Activated naive CD4-positive, alpha-beta T cell treated with anti-CD3 and anti-CD28 coated beads for 36 hours (primary cell): ENCODE measurements around the gene NOM1. TPM values are rescaled to one million over a fixed set of nuclear protein-coding genes. Genes with fewer than 3 reads are reported as not detected.
A peak's percentile ranks its signal among the peaks of the same experiment; 100 is the strongest.

Experiments
- CTCF ChIA-PET: fragments of 350-600 bp; sonication (Branson Sonifier 250); formaldehyde crosslinking; loops from one replicate; lab custom pipeline; 2021; ENCODE audit warnings: antibody characterized with exemption; lab: Charles Lee
- DNase-seq: peaks from one replicate; pipeline ENCODE4 v3.0.0-alpha.2; 2020
- H3K27ac Mint-ChIP-seq: one replicate; pipeline ENCODE4 v1.8.0; 2021; ENCODE audit warnings: mild to moderate bottlenecking, mixed read lengths
- H3K27me3 Mint-ChIP-seq: one replicate; pipeline ENCODE4 v1.8.0; 2021; ENCODE audit warnings: low read depth, mixed read lengths
- H3K36me3 Mint-ChIP-seq: one replicate; pipeline ENCODE4 v1.8.0; 2021; ENCODE audit warnings: low read depth, mixed read lengths
- H3K4me1 Mint-ChIP-seq: one replicate; pipeline ENCODE4 v1.8.0; 2021; ENCODE audit warnings: low read depth, mixed read lengths
- H3K4me3 Mint-ChIP-seq: one replicate; pipeline ENCODE4 v1.8.0; 2021; ENCODE audit warnings: mild to moderate bottlenecking, moderate library complexity, mixed read lengths
- H3K9me3 Mint-ChIP-seq: one replicate; pipeline ENCODE4 v1.8.0; 2021; ENCODE audit warnings: mixed read lengths
- intact Hi-C: fragments of 100-400 bp; cut with micrococcal nuclease; formaldehyde crosslinking; loops from one replicate; pipeline ENCODE4 v1.15.1; 2023
- total RNA-seq, 2 experiments: library from RNA; stranded (reverse); gene quantifications; one replicate each; pipeline ENCODE4 v1.2.3, GENCODE V29; 2021

NOM1 gene
- total RNA-seq, 2 experiments from 2014 or later, result 26.0 to 28.3 TPM

DNA sequence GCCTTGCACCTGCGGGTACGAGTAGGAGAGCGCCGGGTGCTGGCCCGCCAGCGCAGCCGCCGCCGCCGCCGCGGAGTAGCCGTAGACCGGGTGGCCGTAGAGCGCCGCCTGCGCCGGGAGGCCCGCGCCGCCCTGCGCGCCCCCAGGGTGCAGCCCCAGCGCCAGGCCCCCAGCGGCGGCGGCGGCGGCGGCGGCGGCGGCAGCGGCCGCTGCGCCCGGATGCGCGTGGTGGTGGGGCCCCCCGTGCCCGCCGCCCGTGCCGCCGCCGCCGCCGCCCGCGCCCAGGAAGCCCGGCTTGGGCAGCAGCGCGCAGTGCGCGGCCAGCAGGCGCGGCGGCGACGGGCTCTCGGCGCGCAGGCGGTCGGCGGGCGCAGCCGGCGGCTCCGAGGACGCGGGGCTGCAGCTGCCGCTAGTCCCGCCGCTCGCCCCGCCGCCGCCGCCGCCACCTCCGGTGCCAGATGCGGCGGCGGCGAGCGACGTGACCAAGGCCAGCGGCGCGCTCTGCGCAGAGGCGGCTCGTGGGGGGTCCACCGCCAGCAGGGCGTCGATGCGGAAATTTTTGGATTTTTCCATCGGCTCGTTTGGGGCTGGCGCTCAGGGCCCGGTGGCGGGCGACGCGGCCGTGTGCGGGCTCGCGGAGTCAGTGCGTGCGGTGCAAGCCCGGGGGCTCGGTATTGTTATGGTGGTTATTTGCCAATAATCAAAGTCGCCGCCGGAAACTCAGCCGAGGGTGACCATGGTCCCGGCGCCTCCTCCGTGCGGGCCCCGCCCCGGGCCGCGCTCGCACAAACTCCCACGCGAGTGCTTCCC is 60.5 kb downstream of the NOM1 start:
- no peaks in the 10 kb centered on the region for H3K9me3 Mint-ChIP-seq
- H3K36me3 Mint-ChIP-seq, result no peaks in the 10 kb centered on the region
- intact Hi-C loops, result loop anchor here (1.0 to 5.0 kb wide), 3 partner anchors 8 to 1543 kb away; no protein-coding TSS in a partner anchor
- H3K4me3 Mint-ChIP-seq, result peak overlapping the region; percentile 18
- CTCF ChIA-PET, result no interaction called here
- H3K4me1 Mint-ChIP-seq, result peaks cover 14% of the 10 kb centered on the region
- DNase-seq, result no peak
- peaks cover 77% of the 10 kb centered on the region for H3K27me3 Mint-ChIP-seq
- no peak overlapping the region for H3K27ac Mint-ChIP-seq

DNA sequence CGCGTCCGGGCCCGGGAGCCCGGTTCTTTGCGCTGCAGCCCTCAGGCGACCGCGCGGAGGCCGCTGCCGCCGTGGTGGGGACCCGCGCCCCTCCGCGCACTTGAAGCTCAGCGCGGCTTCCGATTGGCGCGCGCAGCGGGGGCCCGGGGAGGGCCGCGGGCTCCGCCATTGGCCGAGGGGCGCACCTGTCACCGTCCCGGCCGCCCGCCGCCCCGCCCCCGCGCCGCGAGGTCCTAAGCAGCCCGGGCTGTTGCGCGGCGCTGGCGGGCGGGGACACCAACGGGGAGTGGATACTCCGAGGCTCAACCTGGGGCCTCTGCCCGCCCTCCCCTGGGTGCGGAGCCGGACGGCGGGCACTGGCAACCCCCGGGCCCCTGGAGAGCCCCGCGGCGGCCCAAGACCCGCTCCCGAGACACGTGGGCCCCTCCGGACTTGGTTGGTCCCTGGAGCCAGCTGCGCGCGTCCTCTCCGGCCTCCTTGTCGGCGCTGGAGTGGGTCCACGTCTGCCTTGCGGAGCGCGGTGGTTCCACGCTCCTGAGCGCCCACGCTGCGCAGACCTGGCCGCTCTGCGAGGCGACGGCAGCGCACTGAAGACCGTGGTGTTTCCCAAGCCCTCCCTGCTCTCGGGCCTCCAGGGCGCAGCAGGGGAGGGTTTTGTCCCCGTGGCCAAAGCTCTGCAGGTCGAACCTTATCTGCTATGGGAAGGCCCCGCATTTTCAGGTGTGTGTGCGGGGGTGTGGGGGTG is 61.2 kb downstream of the NOM1 start, which contains the start of gene MNX1:
Gene MNX1, minus strand, starts transcription at position 76 of the 745 bp plus-strand sequence. CDS start 313 bp downstream, outside the sequence.
- peak within 1 kb of the TSS; percentile 46 for H3K4me3 Mint-ChIP-seq
- H3K36me3 Mint-ChIP-seq, result no peaks in the 10 kb centered on the region
- DNase-seq, result peak; percentile 51
- peaks cover 82% of the 10 kb centered on the region for H3K27me3 Mint-ChIP-seq
- H3K4me1 Mint-ChIP-seq, result peaks cover 12% of the 10 kb centered on the region
- intact Hi-C loops, result loop anchor here (1.0 to 5.0 kb wide), 2 partner anchors 8 to 1543 kb away; no protein-coding TSS in a partner anchor
- H3K27ac Mint-ChIP-seq, result no peak within 1 kb of the TSS
- H3K9me3 Mint-ChIP-seq, result no peaks in the 10 kb centered on the region
- CTCF ChIA-PET, result interaction anchor here (0.8 kb wide), 1 partner anchor 8 kb away, joined by 3 read pairs; no protein-coding TSS in a partner anchor

DNA sequence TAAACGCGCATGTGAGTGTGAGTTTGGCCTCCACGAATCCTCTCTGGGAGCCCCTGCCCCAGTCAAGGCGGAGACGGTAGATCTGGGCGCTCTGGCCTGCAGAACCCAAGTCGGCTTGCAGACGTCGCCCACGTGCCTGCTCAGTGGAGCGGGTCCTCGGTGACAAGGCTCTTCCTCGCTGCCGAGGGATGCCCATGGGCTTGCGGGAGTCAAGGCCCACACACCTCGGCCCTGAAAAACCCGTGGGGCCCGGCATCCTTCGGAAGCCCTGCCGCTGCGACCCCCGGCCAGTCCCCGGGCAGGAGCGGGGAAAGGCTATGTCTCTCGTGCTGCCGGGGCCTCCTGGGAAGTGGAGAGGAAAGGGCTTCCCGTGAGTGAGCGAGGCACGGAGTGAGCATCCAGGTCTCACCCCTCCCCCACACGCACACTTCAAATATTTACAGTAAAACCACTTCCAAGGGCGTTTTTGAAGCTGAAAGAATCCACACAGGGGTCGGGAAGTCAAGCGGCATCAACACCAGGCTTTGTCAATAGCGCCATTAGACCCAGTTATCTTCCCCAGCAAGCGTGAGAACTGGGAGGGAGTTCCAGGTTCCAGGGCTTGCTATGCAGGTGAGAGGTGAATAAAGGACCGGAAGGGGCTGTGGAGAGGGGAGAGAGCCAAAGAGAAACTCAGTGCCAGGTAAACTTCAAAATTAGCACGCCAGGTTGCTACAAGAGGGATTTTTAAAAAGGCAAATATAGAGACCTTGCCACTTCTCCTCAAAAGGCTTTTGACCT is 62.0 kb downstream of the NOM1 start:
- no peaks in the 10 kb centered on the region for H3K36me3 Mint-ChIP-seq
- no peak for DNase-seq
- H3K27ac Mint-ChIP-seq, result no peak overlapping the region
- H3K4me1 Mint-ChIP-seq, result peaks cover 18% of the 10 kb centered on the region
- CTCF ChIA-PET, result interaction anchor here (0.8 kb wide), 1 partner anchor 9 kb away, joined by 3 read pairs; no protein-coding TSS in a partner anchor
- H3K27me3 Mint-ChIP-seq, result peaks cover 83% of the 10 kb centered on the region
- no peaks in the 10 kb centered on the region for H3K9me3 Mint-ChIP-seq
- intact Hi-C loops, result loop anchor here (5.0 kb wide), 1 partner anchor 1544 kb away; no protein-coding TSS in a partner anchor
- peak overlapping the region; percentile 46 for H3K4me3 Mint-ChIP-seq

DNA sequence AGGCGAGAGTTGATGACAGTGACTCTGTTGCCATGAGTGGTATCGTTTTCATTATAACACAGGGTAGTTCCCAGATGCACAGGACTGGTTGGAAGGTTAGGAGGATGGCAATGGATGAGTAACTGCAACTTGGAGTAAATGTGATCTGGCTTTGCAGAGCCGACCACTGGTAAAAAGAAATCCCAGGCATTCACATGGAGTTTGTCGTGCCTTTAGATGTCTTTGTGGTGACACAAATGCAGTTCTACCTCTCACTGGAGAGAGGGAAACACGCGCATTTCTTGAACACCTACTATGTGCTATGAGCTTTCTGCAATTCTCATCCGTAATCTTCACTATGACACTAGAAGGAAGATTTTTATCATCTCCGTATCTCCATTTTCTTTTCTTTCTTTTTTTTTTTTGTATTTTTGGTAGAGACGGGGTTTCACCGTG is 62.6 kb downstream of the NOM1 start:
- Mint-ChIP-seq H3K36me3 (no peaks in the 10 kb centered on the region), H3K9me3 (no peaks in the 10 kb centered on the region), H3K27ac (no peak overlapping the region), H3K27me3 (peaks cover 81% of the 10 kb centered on the region), H3K4me1 (peaks cover 22% of the 10 kb centered on the region), H3K4me3 (no peak overlapping the region)
- DNase-seq, result peak; percentile 34
- intact Hi-C loops, result loop anchor here (5.0 kb wide), 1 partner anchor 1545 kb away; no protein-coding TSS in a partner anchor
- CTCF ChIA-PET, result interaction anchor here (0.6 kb wide), 1 partner anchor 17 kb away, joined by 3 read pairs; no protein-coding TSS in a partner anchor

DNA sequence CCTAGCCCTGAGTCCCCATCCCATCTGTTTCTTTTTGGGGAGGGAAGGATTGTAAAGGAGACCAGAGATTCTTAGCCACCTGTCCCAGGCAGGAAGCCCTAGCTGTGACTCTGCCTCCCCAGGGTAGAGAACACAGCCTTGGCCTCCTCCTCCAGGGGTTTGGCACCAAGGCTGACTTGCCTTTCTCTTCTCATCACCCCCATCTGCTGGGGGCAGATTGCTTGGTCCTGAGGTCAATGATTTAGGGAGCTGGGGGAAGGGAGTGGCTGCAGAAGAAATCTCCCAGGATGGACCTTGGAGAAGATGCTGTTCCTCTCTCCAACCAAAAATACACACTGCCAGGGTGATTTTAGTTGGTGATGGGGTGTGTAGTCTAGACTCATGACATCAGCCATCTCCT is 63.6 kb downstream of the NOM1 start:
- CTCF ChIA-PET, result interaction anchor here (0.6 kb wide), 1 partner anchor 16 kb away, joined by 3 read pairs; no protein-coding TSS in a partner anchor
- no peaks in the 10 kb centered on the region for H3K9me3 Mint-ChIP-seq
- H3K36me3 Mint-ChIP-seq, result no peaks in the 10 kb centered on the region
- no peak overlapping the region for H3K4me3 Mint-ChIP-seq
- intact Hi-C loops, result loop anchor here (5.0 kb wide), 1 partner anchor 1546 kb away; no protein-coding TSS in a partner anchor
- no peak overlapping the region for H3K27ac Mint-ChIP-seq
- DNase-seq, result no peak
- H3K4me1 Mint-ChIP-seq, result peaks cover 22% of the 10 kb centered on the region
- H3K27me3 Mint-ChIP-seq, result peaks cover 78% of the 10 kb centered on the region

DNA sequence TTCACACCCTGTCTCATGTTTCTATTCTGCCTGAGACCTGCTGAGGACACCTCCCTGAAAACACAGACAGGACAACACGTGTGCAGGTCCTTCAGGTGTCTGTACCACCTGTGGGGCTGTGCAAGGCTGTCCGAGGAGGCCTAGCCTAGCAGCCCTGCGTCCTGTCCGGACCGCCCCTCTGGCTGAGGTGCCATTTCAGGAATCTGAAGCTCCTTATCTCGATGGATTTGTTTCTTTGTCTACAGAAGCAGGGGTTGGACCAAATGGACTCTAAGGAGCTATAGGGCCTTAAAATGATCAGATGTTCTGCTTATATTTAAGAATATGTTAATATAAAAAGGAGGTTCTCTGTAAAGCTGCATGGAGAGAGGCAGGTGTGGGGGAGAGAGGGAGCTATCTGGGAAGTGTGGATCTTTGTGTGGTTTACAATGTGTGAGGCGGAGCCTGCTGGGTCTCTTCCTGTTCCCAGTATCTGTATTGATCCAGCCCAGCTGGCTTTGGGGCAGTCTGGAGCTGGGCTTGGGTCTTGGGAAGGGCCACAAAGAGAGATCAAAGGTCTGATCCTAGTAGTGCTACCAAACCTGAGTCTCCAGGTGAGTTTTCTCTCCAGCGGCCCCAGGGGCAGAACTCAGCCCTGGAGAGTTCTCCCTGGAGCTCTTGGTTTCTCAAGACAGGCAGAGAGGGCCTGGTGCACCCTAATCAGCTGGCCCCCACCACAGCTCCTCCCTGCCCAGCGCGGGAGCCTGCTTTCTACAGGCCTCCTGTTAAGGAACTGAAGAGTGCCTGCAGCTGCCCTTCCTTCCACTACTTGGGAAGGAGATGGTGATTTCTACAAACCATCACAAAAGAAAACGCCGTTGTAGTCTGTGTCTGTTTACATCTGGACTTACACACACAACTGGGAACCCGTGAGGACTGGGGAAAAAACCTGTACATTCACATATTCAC is 64.4 kb downstream of the NOM1 start:
- Mint-ChIP-seq H3K27me3 (peaks cover 76% of the 10 kb centered on the region), H3K9me3 (no peaks in the 10 kb centered on the region), H3K27ac (no peak overlapping the region), H3K36me3 (no peaks in the 10 kb centered on the region), H3K4me3 (no peak overlapping the region), H3K4me1 (peaks cover 25% of the 10 kb centered on the region)
- DNase-seq, result no peak
- CTCF ChIA-PET, result interaction anchor here (0.5 to 0.6 kb wide), 2 partner anchors 10 to 65 kb away, joined by 3 read pairs; partner anchors contain the start of gene NOM1
- intact Hi-C loops, result loop anchor here (5.0 kb wide), 1 partner anchor 1547 kb away; no protein-coding TSS in a partner anchor

DNA sequence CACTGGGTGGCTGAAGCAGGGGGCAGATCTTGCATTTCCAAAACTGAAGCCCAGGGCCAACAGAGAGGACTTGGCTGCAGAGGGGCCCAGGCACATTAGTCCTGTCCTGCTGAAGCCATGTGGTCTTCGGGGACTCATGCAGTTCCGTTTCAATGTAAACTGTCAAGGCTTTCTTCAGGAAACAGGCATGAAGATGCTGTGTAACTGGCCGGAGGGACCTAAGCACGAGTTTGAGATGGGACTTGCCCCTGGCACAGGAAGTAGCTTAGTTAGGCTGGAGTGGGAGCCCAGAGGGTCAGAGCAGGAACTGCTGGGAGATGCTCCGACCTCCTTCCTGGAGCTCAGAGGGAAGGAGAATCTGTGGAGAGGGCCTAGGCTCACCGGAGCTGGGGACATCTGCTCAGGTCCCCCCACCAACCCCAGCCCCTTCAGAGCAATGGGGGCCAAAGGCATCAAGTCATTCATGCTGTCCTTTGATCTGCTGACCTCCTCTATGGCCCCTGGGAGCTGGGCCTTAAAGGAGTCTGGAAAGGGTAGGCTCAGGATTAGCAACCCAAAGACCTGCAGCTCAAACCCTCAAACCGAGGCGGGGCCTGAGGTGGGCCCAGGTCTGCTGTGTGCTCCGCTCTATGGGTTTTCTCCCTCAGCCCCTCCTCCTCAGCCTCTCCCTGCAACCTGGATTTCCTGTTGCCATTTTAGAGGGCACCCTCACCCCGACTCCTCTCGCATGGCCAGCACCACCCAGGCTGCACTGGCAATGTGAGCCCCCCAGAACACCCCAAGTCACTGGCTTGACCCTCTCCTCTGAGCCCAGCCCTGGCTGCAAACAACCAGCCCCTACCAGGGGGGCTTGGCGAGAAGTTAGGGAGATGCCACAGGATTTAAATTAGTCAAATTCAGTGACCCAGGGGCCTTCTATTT is 65.4 kb downstream of the NOM1 start:
- Mint-ChIP-seq H3K27me3 (peaks cover 74% of the 10 kb centered on the region), H3K4me1 (peaks cover 29% of the 10 kb centered on the region), H3K9me3 (no peaks in the 10 kb centered on the region), H3K27ac (no peak overlapping the region), H3K36me3 (no peaks in the 10 kb centered on the region), H3K4me3 (no peak overlapping the region)
- intact Hi-C loops, result loop anchor here (5.0 kb wide), 3 partner anchors 122 to 1548 kb away; partner anchors contain the start of gene UBE3C
- CTCF ChIA-PET, result no interaction called here
- DNase-seq, result no peak

DNA sequence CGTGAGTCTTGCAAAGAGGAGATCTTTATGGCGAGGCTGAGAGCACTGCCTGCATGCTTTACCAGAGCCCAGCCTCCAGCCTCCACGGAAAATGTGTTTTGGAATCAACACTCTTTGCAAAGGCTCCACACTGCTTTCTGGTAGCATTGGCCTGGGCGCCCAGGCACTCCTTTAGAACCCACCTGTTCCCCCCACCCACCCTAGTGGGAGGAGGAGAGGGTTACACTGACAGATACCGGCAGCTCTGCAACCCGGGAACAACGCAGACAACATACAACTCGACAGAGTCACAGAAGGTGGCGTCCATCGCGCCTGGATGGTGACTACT is 66.5 kb downstream of the NOM1 start:
- intact Hi-C loops, result loop anchor here (5.0 kb wide), 2 partner anchors 121 to 671 kb away; partner anchors contain the start of gene UBE3C
- no peak for DNase-seq
- Mint-ChIP-seq H3K4me1 (peaks cover 29% of the 10 kb centered on the region), H3K27ac (no peak overlapping the region), H3K27me3 (peaks cover 79% of the 10 kb centered on the region), H3K4me3 (no peak overlapping the region), H3K36me3 (no peaks in the 10 kb centered on the region), H3K9me3 (no peaks in the 10 kb centered on the region)
- CTCF ChIA-PET, result no interaction called here

DNA sequence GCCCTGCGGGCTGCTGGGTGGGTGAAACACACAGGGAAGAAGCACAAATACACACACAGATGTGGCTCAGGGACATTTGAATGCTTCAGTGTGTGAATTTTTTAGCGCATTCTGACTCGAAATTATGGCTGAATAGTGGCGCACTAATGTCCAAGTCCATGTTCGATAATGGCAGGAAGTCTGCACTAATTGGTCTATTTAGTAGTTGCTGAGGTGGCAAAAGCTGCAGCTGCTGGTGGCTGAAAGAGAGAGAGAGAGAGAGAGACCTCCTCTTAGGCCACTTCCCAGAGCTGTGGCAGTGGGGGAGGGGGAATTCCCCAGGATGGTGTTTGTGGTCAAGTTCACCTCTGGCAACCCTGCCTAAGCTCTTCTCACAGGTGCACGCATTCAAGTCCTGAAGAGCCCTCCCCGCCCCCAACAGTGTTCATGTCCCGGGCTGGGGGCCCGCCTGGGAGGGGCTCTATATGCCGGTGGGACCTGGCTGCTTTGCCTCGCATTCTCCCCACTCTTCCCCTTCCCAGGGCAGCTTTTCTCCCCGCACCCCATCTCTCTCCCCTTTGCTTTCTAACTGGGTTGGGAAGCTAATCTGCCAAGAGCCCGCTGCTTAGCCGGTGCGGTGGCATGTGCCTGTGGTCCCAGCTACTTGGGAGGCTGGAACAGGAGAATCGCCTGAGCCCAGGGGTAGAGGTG is 67.0 kb downstream of the NOM1 start:
- peaks cover 25% of the 10 kb centered on the region for H3K4me1 Mint-ChIP-seq
- intact Hi-C loops, result loop anchor here (5.0 kb wide), 2 partner anchors 121 to 671 kb away; partner anchors contain the start of gene UBE3C
- H3K9me3 Mint-ChIP-seq, result no peaks in the 10 kb centered on the region
- peak; percentile 77 for DNase-seq
- peaks cover 75% of the 10 kb centered on the region for H3K27me3 Mint-ChIP-seq
- CTCF ChIA-PET, result no interaction called here
- H3K27ac Mint-ChIP-seq, result no peak overlapping the region
- H3K36me3 Mint-ChIP-seq, result no peaks in the 10 kb centered on the region
- no peak overlapping the region for H3K4me3 Mint-ChIP-seq
